ENCODE measurements around the gene PSD2.

PSD2 gene

DNA sequence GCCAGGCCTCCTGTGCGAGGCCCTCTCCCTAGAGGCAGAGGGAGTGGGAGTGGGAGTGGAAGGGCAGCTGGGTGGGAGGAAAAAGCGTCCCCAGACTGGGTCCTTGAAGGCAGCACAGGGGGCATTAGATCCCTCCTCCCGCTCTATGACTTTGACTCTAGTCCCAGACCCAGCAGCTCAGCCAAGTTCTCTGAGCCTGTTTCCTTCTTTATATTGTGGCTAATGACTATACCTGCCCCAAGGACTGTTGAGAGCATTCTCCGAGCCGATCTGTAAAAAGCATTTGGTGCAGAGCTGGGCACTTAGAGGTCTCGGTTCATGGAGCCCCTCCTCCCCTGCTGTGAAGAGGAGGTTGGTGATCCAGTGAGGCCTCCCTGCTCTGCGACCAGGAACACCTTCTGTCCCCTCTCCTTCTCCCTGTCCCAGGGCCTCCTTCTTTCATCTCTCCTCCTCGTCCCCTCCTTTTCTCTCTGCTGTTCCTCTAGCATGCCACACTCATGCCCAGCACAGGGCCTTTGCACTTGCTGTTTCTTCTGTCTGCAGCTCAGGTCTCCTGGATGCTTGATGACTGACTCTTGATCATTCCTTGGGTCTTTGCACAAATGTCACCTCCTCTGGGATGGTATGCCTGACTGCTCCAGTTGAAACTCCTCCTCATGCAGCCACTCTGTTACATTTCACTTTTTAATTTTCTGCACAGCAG lies 23.4 kb upstream of the PSD2 start:
- H3K79me2 ChIP-seq (ENCODE audit: control insufficient read depth, low read length) = no peaks in the 10 kb centered on the region
- peaks cover 5% of the 10 kb centered on the region for H3K4me1 ChIP-seq (ENCODE audit: control insufficient read depth, low read length)
- H3K4me2 ChIP-seq (ENCODE audit: low read length) = no peak overlapping the region
- no peaks in the 10 kb centered on the region for H3K9me3 ChIP-seq (ENCODE audit: control insufficient read depth, insufficient read depth, low read length)
- no peaks in the 10 kb centered on the region for H3K36me3 ChIP-seq (ENCODE audit: control insufficient read depth, low read length)
- peaks cover 16% of the 10 kb centered on the region; the same call in 1 of the 2 replicates for H3K27me3 ChIP-seq (ENCODE audit: control insufficient read depth, low read length)
- H4K20me1 ChIP-seq (ENCODE audit: control insufficient read depth, insufficient read depth, low read depth, low read length) = no peaks in the 10 kb centered on the region
- TF ChIP-seq, protein P1, sequence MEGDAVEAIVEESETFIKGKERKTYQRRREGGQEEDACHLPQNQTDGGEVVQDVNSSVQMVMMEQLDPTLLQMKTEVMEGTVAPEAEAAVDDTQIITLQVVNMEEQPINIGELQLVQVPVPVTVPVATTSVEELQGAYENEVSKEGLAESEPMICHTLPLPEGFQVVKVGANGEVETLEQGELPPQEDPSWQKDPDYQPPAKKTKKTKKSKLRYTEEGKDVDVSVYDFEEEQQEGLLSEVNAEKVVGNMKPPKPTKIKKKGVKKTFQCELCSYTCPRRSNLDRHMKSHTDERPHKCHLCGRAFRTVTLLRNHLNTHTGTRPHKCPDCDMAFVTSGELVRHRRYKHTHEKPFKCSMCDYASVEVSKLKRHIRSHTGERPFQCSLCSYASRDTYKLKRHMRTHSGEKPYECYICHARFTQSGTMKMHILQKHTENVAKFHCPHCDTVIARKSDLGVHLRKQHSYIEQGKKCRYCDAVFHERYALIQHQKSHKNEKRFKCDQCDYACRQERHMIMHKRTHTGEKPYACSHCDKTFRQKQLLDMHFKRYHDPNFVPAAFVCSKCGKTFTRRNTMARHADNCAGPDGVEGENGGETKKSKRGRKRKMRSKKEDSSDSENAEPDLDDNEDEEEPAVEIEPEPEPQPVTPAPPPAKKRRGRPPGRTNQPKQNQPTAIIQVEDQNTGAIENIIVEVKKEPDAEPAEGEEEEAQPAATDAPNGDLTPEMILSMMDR (IDR thresholded peaks at IDR 0.05; ENCODE audit: low read depth, low read length, poor library complexity, severe bottlenecking) = no peak
- no peak for TF ChIP-seq EZH2phosphoT487 (IDR thresholded peaks at IDR 0.05; ENCODE audit: borderline replicate concordance, low read length)
- H3K4me3 ChIP-seq (ENCODE audit: low read length) = no peak overlapping the region
- no peaks in the 10 kb centered on the region for H3K9me2 ChIP-seq (replicated peaks; ENCODE audit: control insufficient read depth, low read length)
- H3F3A ChIP-seq (ENCODE audit: control insufficient read depth, insufficient read depth) = no peaks in the 10 kb centered on the region
- H3K27ac ChIP-seq (ENCODE audit: low read depth, low read length) = no peak overlapping the region

GRCh38 chr5:139772927-139773690 lies 22.5 kb upstream of the PSD2 start:
- Histone ChIP-seq H3K4me2 (ENCODE audit: low read length) (no peak overlapping the region), H3K9me3 (ENCODE audit: control insufficient read depth, insufficient read depth, low read length) (no peaks in the 10 kb centered on the region), H3F3A (ENCODE audit: control insufficient read depth, insufficient read depth) (no peaks in the 10 kb centered on the region), H4K20me1 (ENCODE audit: control insufficient read depth, insufficient read depth, low read depth, low read length) (no peaks in the 10 kb centered on the region), H3K79me2 (ENCODE audit: control insufficient read depth, low read length) (no peaks in the 10 kb centered on the region), H3K4me1 (ENCODE audit: control insufficient read depth, low read length) (peaks cover 5% of the 10 kb centered on the region), H3K27ac (ENCODE audit: low read depth, low read length) (no peak overlapping the region), H3K36me3 (ENCODE audit: control insufficient read depth, low read length) (no peaks in the 10 kb centered on the region), H3K27me3 (ENCODE audit: control insufficient read depth, low read length) (peaks cover 16% of the 10 kb centered on the region; the same call in 1 of the 2 replicates), H3K4me3 (ENCODE audit: low read length) (no peak overlapping the region), H3K9me2 (replicated peaks; ENCODE audit: control insufficient read depth, low read length) (no peaks in the 10 kb centered on the region)
- TF ChIP-seq, protein P1 (IDR thresholded peaks at IDR 0.05; ENCODE audit: low read depth, low read length, poor library complexity, severe bottlenecking) = no peak
- TF ChIP-seq EZH2phosphoT487 (IDR thresholded peaks at IDR 0.05; ENCODE audit: borderline replicate concordance, low read length) = no peak

DNA sequence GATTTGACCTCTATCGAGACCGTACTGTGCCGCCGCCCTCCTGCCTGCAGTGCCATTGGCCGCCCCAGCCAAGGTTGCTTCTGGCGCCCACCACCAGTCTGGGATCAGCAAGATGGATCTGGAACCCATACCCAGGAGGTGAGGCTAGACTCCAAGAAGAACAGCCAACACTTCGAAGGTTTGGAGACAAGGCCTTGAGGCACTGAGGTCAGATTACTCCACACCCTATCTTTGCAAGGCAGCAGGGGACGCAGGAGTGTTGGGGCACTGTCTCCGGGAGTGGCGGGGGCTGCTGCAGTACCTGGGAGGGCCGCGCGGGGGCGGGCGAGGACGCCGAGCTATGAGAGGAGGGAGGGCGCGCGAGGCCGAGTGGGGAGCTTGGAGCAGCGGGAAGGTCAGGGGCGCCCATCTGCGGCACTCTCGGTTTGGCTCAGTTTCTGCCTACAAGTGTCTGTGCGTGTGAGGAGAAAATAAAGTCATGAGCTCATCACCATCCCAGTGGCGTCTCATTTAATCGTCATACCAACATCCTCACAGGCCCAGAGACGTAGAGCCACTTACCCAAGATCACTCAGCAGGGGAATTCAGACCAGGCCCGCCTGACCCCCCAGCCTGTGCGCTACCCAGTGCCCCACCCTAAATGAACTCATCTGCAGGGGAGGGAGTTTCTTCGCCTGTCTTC lies 20.5 kb upstream of the PSD2 start:
- Histone ChIP-seq H3K4me1 (ENCODE audit: control insufficient read depth, low read length) (peaks cover 5% of the 10 kb centered on the region), H3K9me2 (replicated peaks; ENCODE audit: control insufficient read depth, low read length) (no peaks in the 10 kb centered on the region), H3K27me3 (ENCODE audit: control insufficient read depth, low read length) (peaks cover 26% of the 10 kb centered on the region; the same call in 1 of the 2 replicates), H3F3A (ENCODE audit: control insufficient read depth, insufficient read depth) (no peaks in the 10 kb centered on the region), H3K36me3 (ENCODE audit: control insufficient read depth, low read length) (no peaks in the 10 kb centered on the region), H3K9me3 (ENCODE audit: control insufficient read depth, insufficient read depth, low read length) (no peaks in the 10 kb centered on the region), H3K4me2 (ENCODE audit: low read length) (peak overlapping the region; percentile 56), H4K20me1 (ENCODE audit: control insufficient read depth, insufficient read depth, low read depth, low read length) (no peaks in the 10 kb centered on the region), H3K27ac (ENCODE audit: low read depth, low read length) (no peak overlapping the region), H3K4me3 (ENCODE audit: low read length) (peak overlapping the region; percentile 25; the same call in 1 of the 2 replicates), H3K79me2 (ENCODE audit: control insufficient read depth, low read length) (no peaks in the 10 kb centered on the region)
- no peak for TF ChIP-seq EZH2phosphoT487 (IDR thresholded peaks at IDR 0.05; ENCODE audit: borderline replicate concordance, low read length)
- TF ChIP-seq, protein P1 (IDR thresholded peaks at IDR 0.05; ENCODE audit: low read depth, low read length, poor library complexity, severe bottlenecking) = peak; percentile 96
